ENCODE results near the gene BPIFA1.

GRCh38 chr20:33273117-33273851 lies 37.5 kb downstream of the BPIFA1 start:
- TF ChIP-seq, protein P1, sequence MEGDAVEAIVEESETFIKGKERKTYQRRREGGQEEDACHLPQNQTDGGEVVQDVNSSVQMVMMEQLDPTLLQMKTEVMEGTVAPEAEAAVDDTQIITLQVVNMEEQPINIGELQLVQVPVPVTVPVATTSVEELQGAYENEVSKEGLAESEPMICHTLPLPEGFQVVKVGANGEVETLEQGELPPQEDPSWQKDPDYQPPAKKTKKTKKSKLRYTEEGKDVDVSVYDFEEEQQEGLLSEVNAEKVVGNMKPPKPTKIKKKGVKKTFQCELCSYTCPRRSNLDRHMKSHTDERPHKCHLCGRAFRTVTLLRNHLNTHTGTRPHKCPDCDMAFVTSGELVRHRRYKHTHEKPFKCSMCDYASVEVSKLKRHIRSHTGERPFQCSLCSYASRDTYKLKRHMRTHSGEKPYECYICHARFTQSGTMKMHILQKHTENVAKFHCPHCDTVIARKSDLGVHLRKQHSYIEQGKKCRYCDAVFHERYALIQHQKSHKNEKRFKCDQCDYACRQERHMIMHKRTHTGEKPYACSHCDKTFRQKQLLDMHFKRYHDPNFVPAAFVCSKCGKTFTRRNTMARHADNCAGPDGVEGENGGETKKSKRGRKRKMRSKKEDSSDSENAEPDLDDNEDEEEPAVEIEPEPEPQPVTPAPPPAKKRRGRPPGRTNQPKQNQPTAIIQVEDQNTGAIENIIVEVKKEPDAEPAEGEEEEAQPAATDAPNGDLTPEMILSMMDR (IDR thresholded peaks at IDR 0.05): no peak
- no peak for TF ChIP-seq POLR2A (IDR thresholded peaks at IDR 0.05)
- no peak for TF ChIP-seq EP300 (IDR thresholded peaks at IDR 0.05)

All from ovary (tissue), 3 donors.